ENCODE data around the gene PPP6R1. TPM values are rescaled to one million over a fixed set of nuclear protein-coding genes. Genes with fewer than 3 reads are reported as not detected.
A peak's percentile ranks its signal among the peaks of the same experiment; 100 is the strongest.

Gene PPP6R1
- total RNA-seq, 1 experiment from 2014 or later = 113 TPM

DNA sequence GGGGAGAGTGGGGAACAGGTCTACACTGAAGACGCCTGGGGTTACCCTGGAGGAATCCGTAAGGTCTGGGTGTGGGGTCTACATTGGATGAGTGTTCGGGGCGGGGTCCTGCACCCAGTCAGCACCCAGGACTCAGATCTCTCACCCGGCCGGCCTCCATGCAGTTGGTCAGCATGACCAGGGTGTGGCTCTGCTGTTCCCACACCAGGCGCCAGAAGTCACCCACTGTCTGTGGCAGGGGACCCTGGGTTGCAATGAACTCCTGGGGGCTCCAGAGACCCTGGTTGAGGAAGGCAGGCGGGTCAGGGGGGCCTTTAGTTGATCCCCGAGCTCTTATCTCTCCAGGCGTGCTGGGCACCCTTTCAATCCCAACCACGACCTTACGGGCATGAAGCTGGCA, 72.7 kb downstream of the PPP6R1 start:
- CTCF ChIA-PET = interaction anchor here (0.6 kb wide), 1 partner anchor 9 kb away, joined by 3 read pairs; no protein-coding TSS in a partner anchor
- POLR2A ChIA-PET = no interaction called here
- no peaks in the 10 kb centered on the region for H3K4me1 ChIP-seq
- H3K36me3 ChIP-seq (ENCODE audit: control insufficient read depth, insufficient read depth, low read length) = no peaks in the 10 kb centered on the region
- H3K9me3 ChIP-seq = no peaks in the 10 kb centered on the region
- H3K4me3 ChIP-seq (ENCODE audit: low read depth, low read length) = no peak overlapping the region
- Mint-ChIP-seq H3K4me3 (ENCODE audit: unreplicated experiment) (no peak overlapping the region), H3K9me3 (ENCODE audit: unreplicated experiment) (no peaks in the 10 kb centered on the region), H3K27ac (ENCODE audit: unreplicated experiment) (no peak overlapping the region), H3K27me3 (ENCODE audit: insufficient read depth, unreplicated experiment) (peaks cover 10% of the 10 kb centered on the region), H3K36me3 (ENCODE audit: insufficient read depth, unreplicated experiment) (no peaks in the 10 kb centered on the region), H3K4me1 (ENCODE audit: low read depth, unreplicated experiment) (no peaks in the 10 kb centered on the region)
- intact Hi-C loops (cut with micrococcal nuclease; ENCODE audit: unreplicated experiment) = no loop called here
- BruUV-seq (replicated peaks) = no TSS peak
- H3K27me3 ChIP-seq (replicated peaks; ENCODE audit: control insufficient read depth, insufficient read depth, low read length) = no peaks in the 10 kb centered on the region
- TF ChIP-seq, protein P1, sequence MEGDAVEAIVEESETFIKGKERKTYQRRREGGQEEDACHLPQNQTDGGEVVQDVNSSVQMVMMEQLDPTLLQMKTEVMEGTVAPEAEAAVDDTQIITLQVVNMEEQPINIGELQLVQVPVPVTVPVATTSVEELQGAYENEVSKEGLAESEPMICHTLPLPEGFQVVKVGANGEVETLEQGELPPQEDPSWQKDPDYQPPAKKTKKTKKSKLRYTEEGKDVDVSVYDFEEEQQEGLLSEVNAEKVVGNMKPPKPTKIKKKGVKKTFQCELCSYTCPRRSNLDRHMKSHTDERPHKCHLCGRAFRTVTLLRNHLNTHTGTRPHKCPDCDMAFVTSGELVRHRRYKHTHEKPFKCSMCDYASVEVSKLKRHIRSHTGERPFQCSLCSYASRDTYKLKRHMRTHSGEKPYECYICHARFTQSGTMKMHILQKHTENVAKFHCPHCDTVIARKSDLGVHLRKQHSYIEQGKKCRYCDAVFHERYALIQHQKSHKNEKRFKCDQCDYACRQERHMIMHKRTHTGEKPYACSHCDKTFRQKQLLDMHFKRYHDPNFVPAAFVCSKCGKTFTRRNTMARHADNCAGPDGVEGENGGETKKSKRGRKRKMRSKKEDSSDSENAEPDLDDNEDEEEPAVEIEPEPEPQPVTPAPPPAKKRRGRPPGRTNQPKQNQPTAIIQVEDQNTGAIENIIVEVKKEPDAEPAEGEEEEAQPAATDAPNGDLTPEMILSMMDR (IDR thresholded peaks at IDR 0.05; ENCODE audit: insufficient read depth in 1 of 2, low read depth in 1 of 2, low read length in 1 of 2, severe bottlenecking in 1 of 2, unreplicated experiment in 1 of 2) = no peak
- no peak for DNase-seq

GRCh38 chr19:55181740-55182139, 77.1 kb downstream of the PPP6R1 start:
- TF ChIP-seq, protein P1 (IDR thresholded peaks at IDR 0.05; ENCODE audit: insufficient read depth in 1 of 2, low read depth in 1 of 2, low read length in 1 of 2, severe bottlenecking in 1 of 2, unreplicated experiment in 1 of 2) = no peak
- Histone ChIP-seq H3K4me1 (peaks cover 17% of the 10 kb centered on the region; the same call in 1 of the 2 replicates), H3K27me3 (replicated peaks; ENCODE audit: control insufficient read depth, insufficient read depth, low read length) (no peaks in the 10 kb centered on the region), H3K9me3 (no peaks in the 10 kb centered on the region), H3K36me3 (ENCODE audit: control insufficient read depth, insufficient read depth, low read length) (no peaks in the 10 kb centered on the region), H3K4me3 (ENCODE audit: low read depth, low read length) (no peak overlapping the region)
- no peaks in the 10 kb centered on the region for H3K36me3 Mint-ChIP-seq (ENCODE audit: insufficient read depth, unreplicated experiment)
- no TSS peak for BruUV-seq (replicated peaks)
- POLR2A ChIA-PET = no interaction called here
- peaks cover 17% of the 10 kb centered on the region for H3K27me3 Mint-ChIP-seq (ENCODE audit: insufficient read depth, unreplicated experiment)
- intact Hi-C loops (cut with micrococcal nuclease; ENCODE audit: unreplicated experiment) = no loop called here
- H3K4me3 Mint-ChIP-seq (ENCODE audit: unreplicated experiment) = no peak overlapping the region
- DNase-seq = no peak
- CTCF ChIA-PET = interaction anchor here (0.6 kb wide), 1 partner anchor 1581 kb away, joined by 4 read pairs; no protein-coding TSS in a partner anchor
- H3K27ac Mint-ChIP-seq (ENCODE audit: unreplicated experiment) = no peak overlapping the region
- H3K9me3 Mint-ChIP-seq (ENCODE audit: unreplicated experiment) = no peaks in the 10 kb centered on the region
- peaks cover 18% of the 10 kb centered on the region for H3K4me1 Mint-ChIP-seq (ENCODE audit: low read depth, unreplicated experiment)

Small RNA genes within 50 kb of the gene (microRNA-seq; reads per million reads assigned to microRNA genes)
- gene MIR6802 (1.3 reads per million), gene MIR6803 (4.3 reads per million, percentile 29 among the genes with 10 or more reads in this experiment), gene MIR6804 (5.0 reads per million, percentile 34 among the genes with 10 or more reads in this experiment)

Other genes starting within 250 kb of the PPP6R1 start
- gene GP6, start 220.8 kb downstream of the PPP6R1 start, total RNA-seq (2022) = not detected in 2 replicates
- gene RDH13, start 195.9 kb downstream of the PPP6R1 start, total RNA-seq (2022) = 43.3 and 49.8 TPM in 2 replicates
- gene EPS8L1, start 183.1 kb downstream of the PPP6R1 start, total RNA-seq (2022) = 135 and 141 TPM in 2 replicates
- gene PPP1R12C, start 141.4 kb downstream of the PPP6R1 start, total RNA-seq (2022) = 104 TPM in 2 replicates
- gene TNNT1, start 109.8 kb downstream of the PPP6R1 start, total RNA-seq (2022) = 11.8 and 18.0 TPM in 2 replicates
- gene TNNI3, start 101.3 kb downstream of the PPP6R1 start, total RNA-seq (2022) = 2.9 and 4.2 TPM in 2 replicates
- 0.45 and 0.91 TPM in 2 replicates for gene DNAAF3, start 92.4 kb downstream of the PPP6R1 start, total RNA-seq (2022)
- not detected in 2 replicates for gene SYT5, start 78.7 kb downstream of the PPP6R1 start, total RNA-seq (2022)
- 2.3 and 2.7 TPM in 2 replicates for gene PTPRH, start 49.5 kb downstream of the PPP6R1 start, total RNA-seq (2022)
- 18.0 and 21.2 TPM in 2 replicates for gene TMEM86B, start 30.3 kb downstream of the PPP6R1 start, total RNA-seq (2022)
- 69.6 and 71.4 TPM in 2 replicates for gene HSPBP1, start 21.1 kb upstream of the PPP6R1 start, total RNA-seq (2022)
- 24.6 and 28.6 TPM in 2 replicates for gene BRSK1, start 25.0 kb upstream of the PPP6R1 start, total RNA-seq (2022)
- gene TMEM150B, start 66.3 kb upstream of the PPP6R1 start, total RNA-seq (2022) = 1.6 and 3.4 TPM in 2 replicates
- 25.8 and 26.3 TPM in 2 replicates for gene KMT5C, start 80.9 kb upstream of the PPP6R1 start, total RNA-seq (2022)
- gene COX6B2, start 95.7 kb upstream of the PPP6R1 start, total RNA-seq (2022) = 0.27 and 0.35 TPM in 2 replicates
- gene GARIN5B, start 104.2 kb upstream of the PPP6R1 start, total RNA-seq (2022) = not detected in 2 replicates
- gene IL11, start 111.4 kb upstream of the PPP6R1 start, total RNA-seq (2022) = 0.70 and 1.1 TPM in 2 replicates
- gene TMEM190, start 117.8 kb upstream of the PPP6R1 start, total RNA-seq (2022) = not detected in 2 replicates
- gene TMEM238, start 125.3 kb upstream of the PPP6R1 start, total RNA-seq (2022) = 18.1 and 22.7 TPM in 2 replicates
- 2,048 and 2,146 TPM in 2 replicates for gene RPL28, start 126.9 kb upstream of the PPP6R1 start, total RNA-seq (2022)
- gene UBE2S, start 148.8 kb upstream of the PPP6R1 start, total RNA-seq (2022) = 279 and 293 TPM in 2 replicates
- not detected in 2 replicates for gene SHISA7, start 184.3 kb upstream of the PPP6R1 start, total RNA-seq (2022)
- 40.6 and 49.6 TPM in 2 replicates for gene ISOC2, start 202.6 kb upstream of the PPP6R1 start, total RNA-seq (2022)
- not detected in 2 replicates for gene C19orf85, start 205.7 kb upstream of the PPP6R1 start, total RNA-seq (2022)
- gene ZNF628, start 217.6 kb upstream of the PPP6R1 start, total RNA-seq (2022) = 12.3 and 13.9 TPM in 2 replicates
- gene NAT14, start 226.2 kb upstream of the PPP6R1 start, total RNA-seq (2022) = 40.9 and 45.2 TPM in 2 replicates
- 0.58 and 0.86 TPM in 2 replicates for gene SSC5D, start 229.4 kb upstream of the PPP6R1 start, total RNA-seq (2022)

All from Caco-2 (cell line).